Gastroesophageal sphincter (tissue), 4 donors: Measurements from ENCODE around the gene PLEKHO2. TPM values are rescaled to one million over a fixed set of nuclear protein-coding genes. Genes with fewer than 3 reads are reported as not detected.

Source experiments
- ATAC-seq: fragments of 150-250 bp; one replicate; pipeline ENCODE4 v1.9.1; 2016; ENCODE audit warnings: mild to moderate bottlenecking, moderate library complexity
- H3K27ac ChIP-seq, 4 donors: fragments of 200-600 bp; sonication (generic) in 3 of 4; 1 replicate in 3 of 4; 2 replicates in 1 of 4; pipeline ENCODE4 v1.5.1; 2016 to 2019
- H3K27me3 ChIP-seq: fragments of 200-600 bp; sonication (generic); one replicate; pipeline ENCODE4 v1.5.1; 2019
- H3K36me3 ChIP-seq, 2 donors: fragments of 200-600 bp; sonication (generic); one replicate each; pipeline ENCODE4 v1.5.1; 2019; ENCODE audit warnings: control low read depth in 1 of 2
- H3K4me1 ChIP-seq, 3 donors: fragments of 200-600 bp; sonication (generic); 1 replicate in 2 of 3; 2 replicates in 1 of 3; pipeline ENCODE4 v1.5.1; 2016 to 2019; ENCODE audit warnings: control low read depth in 2 of 3
- H3K4me3 ChIP-seq, 2 donors: fragments of 200-600 bp; sonication (generic); one replicate each; pipeline ENCODE4 v1.5.1; 2019; ENCODE audit warnings: mild to moderate bottlenecking in 1 of 2, moderate library complexity in 1 of 2
- H3K9me3 ChIP-seq, 3 donors: fragments of 200-600 bp; sonication (generic); one replicate each; pipeline ENCODE4 v1.5.1; 2017 to 2019; ENCODE audit warnings: control low read depth in 2 of 3
- EP300 ChIP-seq: sonication (generic); formaldehyde crosslinking; IDR thresholded peaks from one replicate; pipeline ENCODE4 v1.6.1; 2017; ENCODE audit warnings: antibody characterized with exemption, mild to moderate bottlenecking
- POLR2A ChIP-seq, 2 donors: fragments of 450-650 bp; IDR thresholded peaks; one replicate each; pipeline ENCODE4 v1.6.1; 2017; ENCODE audit warnings: antibody characterized with exemption in 2 of 2, mild to moderate bottlenecking in 2 of 2, moderate library complexity in 1 of 2
- POLR2AphosphoS5 ChIP-seq: sonication (generic); formaldehyde crosslinking; IDR thresholded peaks from one replicate; pipeline ENCODE4 v1.6.1; 2017; ENCODE audit warnings: antibody characterized with exemption
- WGBS, 2 donors: methylation state at CpG; one replicate each; pipeline ENCODE4 v1.1.5; 2018; ENCODE audit warnings: low coverage in 1 of 2; 5-methylcytosine and 5-hydroxymethylcytosine counted together
- total RNA-seq, 4 donors: library from RNA; depleted of rRNA; stranded (reverse); fragments of >200 nt; gene quantifications; one replicate each; pipeline ENCODE4 v1.1.0, GENCODE V29; 2016
- TF ChIP-seq, protein P1 (sequence below), 4 experiments: fragments of 200-600 bp in 2 of 4; fragments of 450-650 bp in 2 of 4; sonication (generic) in 1 of 4; IDR thresholded peaks; one replicate each; pipeline ENCODE4 v1.5.1; 2017 to 2019; ENCODE audit warnings: antibody characterized with exemption in 4 of 4, mild to moderate bottlenecking in 2 of 4, moderate library complexity in 2 of 4

Gene PLEKHO2
- total RNA-seq, 4 donors from 2014 or later, result 27.1 to 47.9 (median 43.1) TPM

DNA sequence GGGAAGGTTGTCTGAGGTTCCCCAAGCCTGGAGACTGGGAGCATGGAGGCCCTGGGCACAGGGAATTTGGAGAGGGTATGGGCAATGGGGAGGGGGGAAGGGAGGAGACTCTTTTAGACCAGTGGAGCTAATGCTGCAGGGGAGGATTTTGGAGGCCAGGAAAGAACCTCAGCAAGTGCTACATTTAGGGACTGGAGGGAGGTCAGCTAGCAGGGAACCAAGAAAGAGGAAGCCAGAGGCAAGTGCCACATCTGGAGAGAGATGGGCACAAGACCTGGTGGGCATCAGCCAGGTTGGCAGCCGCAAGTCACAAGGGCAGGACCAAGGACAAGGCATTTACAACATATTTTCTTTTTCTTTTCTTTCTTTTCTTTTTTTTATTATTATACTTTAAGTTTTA is 20.7 kb downstream of the PLEKHO2 start:
- Histone ChIP-seq H3K27me3 (no peaks in the 10 kb centered on the region), H3K27ac (peak overlapping the region in 3 of 4 donors; percentile 90 to 96 (median 91)), H3K4me3 (no peak overlapping the region), H3K4me1 (peaks cover 8 to 81% (median 45%) of the 10 kb centered on the region in 3 donors), H3K36me3 (peaks cover 0 to 78% of the 10 kb centered on the region in 2 donors), H3K9me3 (no peaks in the 10 kb centered on the region)
- TF ChIP-seq POLR2AphosphoS5 (no peak), POLR2A (IDR thresholded peaks at IDR 0.05) (no peak), EP300 (no peak)
- TF ChIP-seq, protein P1, sequence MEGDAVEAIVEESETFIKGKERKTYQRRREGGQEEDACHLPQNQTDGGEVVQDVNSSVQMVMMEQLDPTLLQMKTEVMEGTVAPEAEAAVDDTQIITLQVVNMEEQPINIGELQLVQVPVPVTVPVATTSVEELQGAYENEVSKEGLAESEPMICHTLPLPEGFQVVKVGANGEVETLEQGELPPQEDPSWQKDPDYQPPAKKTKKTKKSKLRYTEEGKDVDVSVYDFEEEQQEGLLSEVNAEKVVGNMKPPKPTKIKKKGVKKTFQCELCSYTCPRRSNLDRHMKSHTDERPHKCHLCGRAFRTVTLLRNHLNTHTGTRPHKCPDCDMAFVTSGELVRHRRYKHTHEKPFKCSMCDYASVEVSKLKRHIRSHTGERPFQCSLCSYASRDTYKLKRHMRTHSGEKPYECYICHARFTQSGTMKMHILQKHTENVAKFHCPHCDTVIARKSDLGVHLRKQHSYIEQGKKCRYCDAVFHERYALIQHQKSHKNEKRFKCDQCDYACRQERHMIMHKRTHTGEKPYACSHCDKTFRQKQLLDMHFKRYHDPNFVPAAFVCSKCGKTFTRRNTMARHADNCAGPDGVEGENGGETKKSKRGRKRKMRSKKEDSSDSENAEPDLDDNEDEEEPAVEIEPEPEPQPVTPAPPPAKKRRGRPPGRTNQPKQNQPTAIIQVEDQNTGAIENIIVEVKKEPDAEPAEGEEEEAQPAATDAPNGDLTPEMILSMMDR (IDR thresholded peaks at IDR 0.05), result no peak
- 100% methylated on average over 1 of the region's 1 CpG for WGBS, 2 donors
- no peak for ATAC-seq

DNA sequence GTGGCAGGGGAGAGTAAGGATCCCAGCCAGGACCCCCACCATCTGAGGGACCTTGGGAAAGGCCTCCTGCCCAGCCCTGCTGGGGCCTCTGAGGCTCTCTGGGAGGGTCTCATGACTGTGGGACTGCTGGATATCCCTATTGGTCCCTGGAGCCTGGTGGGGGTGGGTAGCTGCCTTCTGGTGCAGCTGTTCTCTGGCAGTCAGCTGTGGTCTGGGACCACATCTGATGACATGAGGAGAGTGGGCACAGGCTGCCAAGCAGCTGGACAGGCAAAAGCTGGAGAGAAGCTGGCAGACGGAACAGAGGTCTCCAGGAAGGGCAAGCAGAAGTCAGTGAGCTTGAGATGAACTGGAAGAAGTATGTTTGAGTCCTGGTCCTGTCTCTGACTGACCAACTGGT is 22.4 kb downstream of the PLEKHO2 start:
- no CpG with 5 or more reads among the region's 1 CpG for WGBS, 2 donors
- Histone ChIP-seq H3K4me3 (no peak overlapping the region), H3K4me1 (peaks cover 0 to 69% (median 30%) of the 10 kb centered on the region in 3 donors), H3K27ac (peak overlapping the region in 3 of 4 donors; percentile 34 to 70 (median 57)), H3K9me3 (no peaks in the 10 kb centered on the region), H3K27me3 (no peaks in the 10 kb centered on the region), H3K36me3 (peaks cover 0 to 81% of the 10 kb centered on the region in 2 donors)
- no peak for ATAC-seq
- TF ChIP-seq EP300 (no peak), POLR2A (IDR thresholded peaks at IDR 0.05) (no peak), POLR2AphosphoS5 (no peak)
- TF ChIP-seq, protein P1 (IDR thresholded peaks at IDR 0.05), result no peak

GRCh38 chr15:64865126-64865997 is 23.6 kb downstream of the PLEKHO2 start:
- H3K4me3 ChIP-seq, result no peak overlapping the region
- H3K27me3 ChIP-seq, result no peaks in the 10 kb centered on the region
- H3K4me1 ChIP-seq, result peaks cover 0 to 56% (median 18%) of the 10 kb centered on the region in 3 donors
- no peaks in the 10 kb centered on the region for H3K9me3 ChIP-seq
- TF ChIP-seq POLR2AphosphoS5 (no peak), EP300 (no peak), POLR2A (IDR thresholded peaks at IDR 0.05) (no peak)
- TF ChIP-seq, protein P1 (IDR thresholded peaks at IDR 0.05), result no peak
- peaks cover 0 to 75% of the 10 kb centered on the region in 2 donors for H3K36me3 ChIP-seq
- ATAC-seq, result peak; percentile 7
- WGBS, 2 donors, result 87 to 90% methylated on average over 3 of the region's 12 CpGs
- peak overlapping the region in 3 of 4 donors; percentile 34 to 70 (median 57) for H3K27ac ChIP-seq

GRCh38 chr15:64865998-64866520 is 24.3 kb downstream of the PLEKHO2 start:
- no peak overlapping the region for H3K4me3 ChIP-seq
- TF ChIP-seq EP300 (no peak), POLR2AphosphoS5 (no peak), POLR2A (IDR thresholded peaks at IDR 0.05) (no peak)
- TF ChIP-seq, protein P1 (IDR thresholded peaks at IDR 0.05), result no peak
- peak overlapping the region in 3 of 4 donors; percentile 34 to 70 (median 57) for H3K27ac ChIP-seq
- WGBS, 2 donors, result no CpG with 5 or more reads among the region's 6 CpGs
- no peaks in the 10 kb centered on the region for H3K9me3 ChIP-seq
- H3K4me1 ChIP-seq, result peaks cover 0 to 49% (median 16%) of the 10 kb centered on the region in 3 donors
- peaks cover 0 to 71% of the 10 kb centered on the region in 2 donors for H3K36me3 ChIP-seq
- H3K27me3 ChIP-seq, result no peaks in the 10 kb centered on the region
- ATAC-seq, result peak; percentile 8
